Endodermal cell (in vitro differentiated cells): ENCODE data around the gene RPA1. TPM values are rescaled to one million over a fixed set of nuclear protein-coding genes. Genes with fewer than 3 reads are reported as not detected.
A peak's percentile ranks its signal among the peaks of the same experiment; 100 is the strongest.

Source experiments
- DNase-seq: peaks from one replicate; pipeline ENCODE4 v3.0.0-alpha.2; 2017
- H3K27ac ChIP-seq: 2 replicates; pipeline ENCODE4 v1.5.1; 2013; ENCODE audit warnings: mild to moderate bottlenecking, low read depth, low read length, moderate library complexity
- H3K27me3 ChIP-seq: 2 replicates; pipeline ENCODE4 v1.6.1; 2013; ENCODE audit warnings: mild to moderate bottlenecking, low read length, moderate library complexity; ENCODE audit not compliant: insufficient read depth, control insufficient read depth, poor library complexity, severe bottlenecking
- H3K36me3 ChIP-seq: 2 replicates; pipeline ENCODE4 v1.7.0; 2013; ENCODE audit warnings: mild to moderate bottlenecking, low read length, moderate library complexity; ENCODE audit not compliant: control insufficient read depth, insufficient read depth
- H3K4me1 ChIP-seq: one replicate; pipeline ENCODE4 v1.7.0; 2013; ENCODE audit warnings: low read length; ENCODE audit not compliant: control insufficient read depth, insufficient read depth
- H3K4me3 ChIP-seq: 2 replicates; pipeline ENCODE4 v1.5.1; 2013; ENCODE audit warnings: mild to moderate bottlenecking, low read length, moderate library complexity
- H3K9ac ChIP-seq: 2 replicates; pipeline ENCODE4 v1.6.1; 2013; ENCODE audit warnings: mild to moderate bottlenecking, low read length, moderate library complexity; ENCODE audit not compliant: poor library complexity, severe bottlenecking; ENCODE audit errors: extremely low read depth
- H3K9me3 ChIP-seq: 2 replicates; pipeline ENCODE4 v1.6.1; 2013; ENCODE audit warnings: mild to moderate bottlenecking, low read length, moderate library complexity; ENCODE audit not compliant: control insufficient read depth
- H3K27ac Mint-ChIP-seq: 2 replicates; pipeline ENCODE4 v1.8.0; 2020; ENCODE audit warnings: mixed read lengths
- H3K27me3 Mint-ChIP-seq: 2 replicates; pipeline ENCODE4 v1.8.0; 2021; ENCODE audit warnings: mild to moderate bottlenecking, mixed read lengths; ENCODE audit not compliant: insufficient read depth
- H3K36me3 Mint-ChIP-seq: 2 replicates; pipeline ENCODE4 v1.8.0; 2020; ENCODE audit warnings: low read depth, mixed read lengths
- H3K4me1 Mint-ChIP-seq: 2 replicates; pipeline ENCODE4 v1.8.0; 2020; ENCODE audit warnings: mixed read lengths
- H3K4me3 Mint-ChIP-seq: 2 replicates; pipeline ENCODE4 v1.8.0; 2020; ENCODE audit warnings: mild to moderate bottlenecking, moderate library complexity, mixed read lengths
- H3K9me3 Mint-ChIP-seq: 2 replicates; pipeline ENCODE4 v1.8.0; 2020; ENCODE audit warnings: mild to moderate bottlenecking, mixed read lengths
- CTCF ChIP-seq: fragments of 200-600 bp; sonication (generic); conservative IDR thresholded peaks from 2 replicates; pipeline ENCODE4 v1.5.0; 2021; ENCODE audit warnings: antibody characterized with exemption, mild to moderate bottlenecking
- WGBS, 2 experiments: methylation state at CpG; one replicate each; pipeline versions ENCODE4 v1.1.5 to v1.1.7; 2013; ENCODE audit warnings: missing lambda C conversion rate in 2 of 2, mixed read lengths in 1 of 2; ENCODE audit not compliant: insufficient coverage in 1 of 2, insufficient read length in 1 of 2; 5-methylcytosine and 5-hydroxymethylcytosine counted together
- total RNA-seq, 2 donors: library from RNA; stranded (reverse); fragmentation: NEBNext Ultra II Directional in 1 of 2; extraction: Animal tissue kit (Norgen Biotek cat#: 25700) in 1 of 2; gene quantifications; 2 replicates in 1 of 2; 3 replicates in 1 of 2; pipeline ENCODE4 v1.2.1, GENCODE V29; 2021

Gene RPA1
- total RNA-seq, 2 donors from 2014 or later, result 190 to 249 TPM

DNA sequence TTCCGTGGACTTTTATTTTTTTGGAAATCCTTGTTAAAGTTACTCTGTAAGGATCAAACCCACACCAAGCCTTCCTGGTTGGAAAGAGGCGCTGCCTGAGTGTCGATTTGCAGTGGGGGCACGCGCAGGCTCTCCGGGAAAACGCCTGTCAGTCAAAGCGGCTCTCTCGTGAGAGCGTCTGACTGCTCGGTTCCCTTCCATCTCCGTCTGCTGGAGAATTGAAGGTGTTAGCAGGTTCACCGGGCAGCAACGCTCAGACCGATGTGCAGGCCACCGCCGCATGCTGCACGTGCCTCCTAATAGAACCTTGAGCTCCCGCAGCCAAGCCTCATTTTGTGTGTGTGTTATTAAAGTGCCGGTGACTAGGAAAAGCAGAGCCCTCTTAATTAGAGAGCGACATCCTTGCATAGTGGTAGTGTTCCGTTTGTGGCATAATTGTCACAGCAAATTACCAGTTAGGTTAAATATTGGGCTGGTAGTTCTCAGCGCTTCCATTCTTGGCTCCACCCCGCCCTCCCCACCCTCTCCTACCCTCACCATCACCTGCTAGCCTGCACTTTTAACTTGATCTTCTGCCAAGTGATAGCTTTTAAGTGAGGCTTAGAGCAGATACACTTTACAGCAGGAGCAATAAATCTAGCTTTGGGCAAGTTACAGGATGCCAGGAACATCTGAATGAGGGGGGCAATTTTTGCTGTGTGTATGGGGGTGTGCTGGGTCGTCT is 75.5 kb downstream of the RPA1 start:
- Mint-ChIP-seq H3K4me3 (no peak overlapping the region), H3K36me3 (no peaks in the 10 kb centered on the region), H3K27me3 (peaks cover 56% of the 10 kb centered on the region), H3K27ac (peak overlapping the region; percentile 65), H3K9me3 (no peaks in the 10 kb centered on the region), H3K4me1 (peaks cover 38% of the 10 kb centered on the region)
- TF ChIP-seq CTCF, result no peak
- H3K9me3 ChIP-seq, result no peaks in the 10 kb centered on the region
- 65 to 71% methylated on average over 19 to 25 of the region's 25 CpGs for WGBS, 2 experiments
- no peak for DNase-seq
- H3K27ac ChIP-seq, result no peak overlapping the region
- H3K4me3 ChIP-seq, result no peak overlapping the region
- H3K4me1 ChIP-seq, result peaks cover 23% of the 10 kb centered on the region
- no peak overlapping the region for H3K9ac ChIP-seq
- H3K36me3 ChIP-seq, result no peaks in the 10 kb centered on the region
- H3K27me3 ChIP-seq, result peaks cover 37% of the 10 kb centered on the region

- Mint-ChIP-seq H3K36me3 (no peaks in the 10 kb centered on the region), H3K4me3 (no peak overlapping the region), H3K27ac (peak overlapping the region; percentile 84), H3K27me3 (peaks cover 70% of the 10 kb centered on the region), H3K4me1 (peaks cover 38% of the 10 kb centered on the region), H3K9me3 (no peaks in the 10 kb centered on the region)
- Histone ChIP-seq H3K4me1 (peaks cover 23% of the 10 kb centered on the region), H3K27me3 (peaks cover 44% of the 10 kb centered on the region), H3K4me3 (no peak overlapping the region), H3K9ac (no peak overlapping the region), H3K9me3 (no peaks in the 10 kb centered on the region), H3K36me3 (no peaks in the 10 kb centered on the region), H3K27ac (no peak overlapping the region)
- no peak for TF ChIP-seq CTCF
- WGBS, 2 experiments, result 54 to 77% methylated on average over 2 to 7 of the region's 8 CpGs
- DNase-seq, result peak; percentile 71
Observed at GRCh38 chr17:1906662-1907101, 76.9 kb downstream of the RPA1 start.

DNA sequence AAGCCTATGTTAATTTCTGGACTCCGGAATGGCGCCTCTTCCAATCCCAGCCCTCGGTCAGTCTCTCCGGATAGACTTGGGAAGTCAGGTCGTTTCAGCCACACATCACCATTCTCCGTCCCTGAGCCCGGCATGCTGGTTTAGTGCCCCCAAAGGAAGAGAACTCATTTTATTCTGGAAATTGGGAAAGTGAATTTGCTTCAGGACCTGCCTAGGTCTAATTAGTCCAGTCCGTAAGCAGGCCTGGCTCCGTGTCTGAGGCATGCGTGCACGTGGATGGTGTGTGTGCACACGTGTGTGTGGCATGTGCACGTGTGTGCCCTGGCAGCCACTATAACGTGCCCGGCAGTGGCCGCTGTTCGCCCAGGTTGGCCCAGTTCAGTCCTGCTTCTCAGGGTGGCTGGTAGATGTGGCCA is 77.4 kb downstream of the RPA1 start:
- peaks cover 75% of the 10 kb centered on the region for H3K27me3 Mint-ChIP-seq
- no peaks in the 10 kb centered on the region for H3K36me3 Mint-ChIP-seq

More for the DNA sequence above, 77.4 kb downstream of the RPA1 start:
- no peak overlapping the region for H3K9ac ChIP-seq
- no peak for DNase-seq
- peaks cover 24% of the 10 kb centered on the region for H3K4me1 ChIP-seq
- no peak for TF ChIP-seq CTCF
- H3K9me3 ChIP-seq, result no peaks in the 10 kb centered on the region
- Mint-ChIP-seq H3K4me1 (peaks cover 42% of the 10 kb centered on the region), H3K9me3 (no peaks in the 10 kb centered on the region), H3K27ac (peak overlapping the region; percentile 84), H3K4me3 (no peak overlapping the region)
- no peak overlapping the region for H3K27ac ChIP-seq
- no peak overlapping the region for H3K4me3 ChIP-seq
- H3K36me3 ChIP-seq, result no peaks in the 10 kb centered on the region
- WGBS, 2 experiments, result 82 to 88% methylated on average over 16 to 17 of the region's 17 CpGs
- peaks cover 49% of the 10 kb centered on the region for H3K27me3 ChIP-seq
